Liver (tissue), 10 donors: Measurements from ENCODE around the gene KRTAP5-10. TPM values are rescaled to one million over a fixed set of nuclear protein-coding genes. Genes with fewer than 3 reads are reported as not detected.
"Not testable (repeated sequence)": the region's sequence is repeated elsewhere in the genome, so short reads cannot be mapped to it uniquely, and the experiment has no call there.

Source experiments
- DNase-seq: peaks from one replicate; pipeline ENCODE4 v3.0.0-alpha.2; 2017; ENCODE audit warnings: low spot score
- H3K27ac ChIP-seq, 2 donors: one replicate each; pipeline ENCODE4 v1.7.0; 2013; ENCODE audit warnings: inconsistent platforms in 2 of 2, low read length in 2 of 2, control low read depth in 1 of 2, low read depth in 1 of 2, mild to moderate bottlenecking in 1 of 2
- H3K27me3 ChIP-seq, 4 donors: one replicate each; pipeline versions ENCODE4 v1.6.1 to v1.7.0; 2013; ENCODE audit warnings: low read length in 3 of 4, inconsistent platforms in 1 of 4, mild to moderate bottlenecking in 1 of 4, moderate library complexity in 1 of 4; ENCODE audit not compliant: control insufficient read depth in 4 of 4, insufficient read depth in 4 of 4
- H3K36me3 ChIP-seq, 4 donors: one replicate each; pipeline versions ENCODE4 v1.6.1 to v1.7.0; 2013; ENCODE audit warnings: low read length in 3 of 4, mild to moderate bottlenecking in 3 of 4, low read depth in 1 of 4, moderate library complexity in 1 of 4; ENCODE audit not compliant: control insufficient read depth in 4 of 4, insufficient read depth in 3 of 4
- H3K4me1 ChIP-seq, 4 donors: one replicate each; pipeline versions ENCODE4 v1.6.1 to v1.7.0; 2013; ENCODE audit warnings: low read length in 3 of 4, mild to moderate bottlenecking in 3 of 4, moderate library complexity in 1 of 4; ENCODE audit not compliant: control insufficient read depth in 4 of 4, insufficient read depth in 4 of 4
- H3K4me3 ChIP-seq, 3 donors: one replicate each; pipeline versions ENCODE4 v1.6.1 to v1.7.0; 2013; ENCODE audit warnings: low read length in 3 of 3, control low read depth in 1 of 3, low read depth in 1 of 3, mild to moderate bottlenecking in 1 of 3
- H3K9ac ChIP-seq, 2 donors: one replicate each; pipeline ENCODE4 v1.7.0; 2013; ENCODE audit warnings: low read length in 2 of 2, mild to moderate bottlenecking in 2 of 2, moderate library complexity in 2 of 2, control low read depth in 1 of 2, low read depth in 1 of 2
- H3K9me3 ChIP-seq, 4 donors: one replicate each; pipeline versions ENCODE4 v1.6.1 to v1.7.0; 2013; ENCODE audit warnings: low read length in 3 of 4; ENCODE audit not compliant: control insufficient read depth in 4 of 4
- WGBS: extraction: QIAGEN DNeasy Blood & Tissue Kit; methylation state at CpG from one replicate; pipeline ENCODE4 v1.1.7; 2013; 5-methylcytosine and 5-hydroxymethylcytosine counted together
- polyA plus RNA-seq, 2 donors: library from polyadenylated mRNA; stranded (reverse) in 1 of 2; unstranded in 1 of 2; fragments of 200-250 nt in 1 of 2; fragments of >200 nt in 1 of 2; fragmentation: Nextera tagmentation in 1 of 2; extraction: Ambion mirVana in 1 of 2; gene quantifications; one replicate each; pipeline versions ENCODE4 v1.2.1 to v1.2.3, GENCODE V29; 2013 to 2015
- small RNA-seq: library from RNA; depleted of rRNA; stranded (forward); fragments of <200 nt; gene quantifications from one replicate; pipeline ENCODE3, GENCODE V24; 2014
- total RNA-seq, 2 donors: library from RNA; depleted of rRNA; stranded (reverse); fragments of >200 nt; gene quantifications; one replicate each; pipeline ENCODE4 v1.2.3, GENCODE V29; 2014
- donor health status: healthy.
- donor health status: healthy.
- donor health status: healthy.
- donor health status: healthy.
- donor health status: healthy.

KRTAP5-10 gene
- total and polyA plus RNA-seq, 4 donors, result 0.14 TPM; not detected in 3

GRCh38 chr11:71615003-71615402, 49.6 kb downstream of the KRTAP5-10 start:
- WGBS, result 71% methylated on average over 12 of the region's 12 CpGs
- H3K9ac ChIP-seq, H3K27ac ChIP-seq, H3K4me3 ChIP-seq, H3K36me3 ChIP-seq, DNase-seq, H3K4me1 ChIP-seq, H3K9me3 ChIP-seq, H3K27me3 ChIP-seq: not testable (repeated sequence)

Small RNA genes lying within 50 kb of the gene (small RNA-seq; reads per million reads assigned to genes)
- gene AP000867.1, result not detected
- gene KRTAP5-14P, result not detected

Other genes with a start within 250 kb of the KRTAP5-10 start
- gene DHCR7, start 117.2 kb upstream of the KRTAP5-10 start, total RNA-seq, result 100 to 1,000 TPM; 149 to 224 TPM
- gene DHCR7, start 117.2 kb upstream of the KRTAP5-10 start, polyA plus RNA-seq, result 100 to 1,000 TPM in 1 of 2 donors, 10 to 100 TPM in 1; 56.9 to 195 TPM
- 10 to 100 TPM; 19.8 to 33.6 TPM for gene NADSYN1, start 112.4 kb upstream of the KRTAP5-10 start, total RNA-seq
- 10 to 100 TPM; 16.6 to 24.6 TPM for gene NADSYN1, start 112.4 kb upstream of the KRTAP5-10 start, polyA plus RNA-seq
- under 1 TPM in 1 of 2 donors, not detected in 1; 0.19 TPM for gene KRTAP5-7, start 38.3 kb upstream of the KRTAP5-10 start, total RNA-seq
- gene KRTAP5-7, start 38.3 kb upstream of the KRTAP5-10 start, polyA plus RNA-seq, result not detected
- gene KRTAP5-8, start 27.5 kb upstream of the KRTAP5-10 start, total RNA-seq, result not detected
- gene KRTAP5-8, start 27.5 kb upstream of the KRTAP5-10 start, polyA plus RNA-seq, result not detected
- not detected for gene KRTAP5-9, start 17.1 kb upstream of the KRTAP5-10 start, total RNA-seq
- under 1 TPM in 1 of 2 donors, not detected in 1; 0.06 TPM for gene KRTAP5-9, start 17.1 kb upstream of the KRTAP5-10 start, polyA plus RNA-seq
- gene KRTAP5-11, start 17.3 kb downstream of the KRTAP5-10 start, total RNA-seq, result not detected
- gene KRTAP5-11, start 17.3 kb downstream of the KRTAP5-10 start, polyA plus RNA-seq, result not detected